Type B pancreatic cell (in vitro differentiated cells): ENCODE results near the gene COLEC12. TPM values are rescaled to one million over a fixed set of nuclear protein-coding genes. Genes with fewer than 3 reads are reported as not detected.
A peak's percentile ranks its signal among the peaks of the same experiment; 100 is the strongest.
"Not testable (repeated sequence)": the region's sequence is repeated elsewhere in the genome, so short reads cannot be mapped to it uniquely, and the experiment has no call there.

Experiments
- DNase-seq: peaks from one replicate; pipeline ENCODE4 v3.0.0; 2021; ENCODE audit warnings: mixed read lengths; ENCODE audit not compliant: unreplicated experiment; ENCODE audit errors: extremely low spot score
- H3K27ac Mint-ChIP-seq: 2 replicates; pipeline ENCODE4 v1.8.0; 2021; ENCODE audit warnings: mild to moderate bottlenecking, mixed read lengths
- H3K27me3 Mint-ChIP-seq: 2 replicates; pipeline ENCODE4 v1.8.0; 2021; ENCODE audit warnings: mixed read lengths
- H3K36me3 Mint-ChIP-seq: 2 replicates; pipeline ENCODE4 v1.8.0; 2021; ENCODE audit warnings: mixed read lengths
- H3K4me1 Mint-ChIP-seq: one replicate; pipeline ENCODE4 v1.8.0; 2021; ENCODE audit warnings: mixed read lengths; ENCODE audit not compliant: unreplicated experiment
- H3K4me3 Mint-ChIP-seq: 2 replicates; pipeline ENCODE4 v1.8.0; 2021; ENCODE audit warnings: mild to moderate bottlenecking, mixed read lengths
- H3K9me3 Mint-ChIP-seq: 2 replicates; pipeline ENCODE4 v1.8.0; 2021; ENCODE audit warnings: mixed read lengths
- CTCF ChIP-seq: fragments of 200-600 bp; sonication (generic); conservative IDR thresholded peaks from 2 replicates; pipeline ENCODE4 v1.5.0; 2021; ENCODE audit warnings: antibody characterized with exemption, mild to moderate bottlenecking
- total RNA-seq: library from RNA; stranded (reverse); gene quantifications from 2 replicates; pipeline ENCODE4 v1.2.1, GENCODE V29; 2021; ENCODE audit warnings: low replicate concordance

COLEC12 gene
- total RNA-seq, 1 donor from 2014 or later = 61.3 TPM

- peaks cover 19% of the 10 kb centered on the region for H3K9me3 Mint-ChIP-seq
- no peaks in the 10 kb centered on the region for H3K27me3 Mint-ChIP-seq
- TF ChIP-seq CTCF = no peak
- H3K4me3 Mint-ChIP-seq = no peak overlapping the region
- peaks cover 3% of the 10 kb centered on the region for H3K4me1 Mint-ChIP-seq
- DNase-seq = no peak
- H3K27ac Mint-ChIP-seq = no peak overlapping the region
- peaks cover 35% of the 10 kb centered on the region for H3K36me3 Mint-ChIP-seq
Observed at GRCh38 chr18:407191-407590, 93.3 kb downstream of the COLEC12 start.

DNA sequence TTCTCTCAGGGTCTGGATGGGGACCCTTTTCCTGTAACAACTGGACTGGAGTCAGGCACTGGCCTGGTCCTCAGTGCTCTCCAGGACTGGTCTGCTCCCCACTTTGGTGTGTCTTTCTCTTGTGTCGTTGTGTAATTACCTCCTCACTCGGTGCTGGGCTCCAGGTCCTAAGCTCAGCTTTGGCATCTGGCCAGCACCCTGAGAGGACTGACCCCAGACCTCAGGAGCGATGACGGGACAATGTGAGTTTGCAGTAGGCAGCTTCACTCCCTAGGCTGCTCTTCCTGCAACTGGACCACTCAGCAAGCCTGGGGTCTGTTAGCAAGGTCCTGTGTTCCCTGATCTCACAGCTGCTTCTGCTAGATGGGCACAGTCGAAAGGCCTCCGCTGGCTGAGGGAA is 93.8 kb downstream of the COLEC12 start:
- Mint-ChIP-seq H3K36me3 (peaks cover 36% of the 10 kb centered on the region), H3K4me1 (peaks cover 3% of the 10 kb centered on the region), H3K4me3 (no peak overlapping the region), H3K27me3 (no peaks in the 10 kb centered on the region), H3K27ac (no peak overlapping the region), H3K9me3 (peaks cover 14% of the 10 kb centered on the region)
- DNase-seq = no peak
- TF ChIP-seq CTCF = no peak

- not testable (repeated sequence) for H3K4me3 Mint-ChIP-seq
Observed at GRCh38 chr18:405006-405405, 95.5 kb downstream of the COLEC12 start.

DNA sequence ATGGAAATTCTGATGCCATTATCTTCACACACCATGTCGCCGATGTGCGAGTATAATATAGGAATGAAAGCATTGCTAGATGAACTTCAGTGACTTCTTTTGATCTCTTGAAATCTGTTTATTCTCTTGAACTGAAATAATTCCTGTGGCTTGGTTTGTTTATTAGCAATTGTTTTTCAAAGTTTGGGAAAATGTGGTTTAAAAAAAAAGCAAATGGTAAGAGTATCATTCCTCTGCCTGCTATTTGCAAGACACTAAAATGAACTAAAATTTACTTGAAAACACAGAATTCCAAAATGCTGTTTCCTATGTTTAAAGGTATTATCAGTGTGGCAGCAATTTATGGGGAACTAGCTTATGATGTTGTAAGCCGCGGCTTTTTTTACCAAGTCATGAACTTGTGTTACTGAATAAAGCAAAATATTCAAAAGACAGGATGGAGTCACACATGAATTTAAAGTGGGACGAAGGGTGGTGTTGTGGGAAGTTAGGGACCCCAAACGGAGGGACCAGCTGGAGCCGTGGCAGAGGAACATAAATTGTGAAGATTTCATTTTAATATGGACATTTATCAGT is 96.4 kb downstream of the COLEC12 start:
- Mint-ChIP-seq H3K36me3 (peaks cover 34% of the 10 kb centered on the region), H3K4me1 (peaks cover 19% of the 10 kb centered on the region), H3K4me3 (no peak overlapping the region), H3K27me3 (no peaks in the 10 kb centered on the region), H3K27ac (no peak overlapping the region), H3K9me3 (peaks cover 14% of the 10 kb centered on the region)
- TF ChIP-seq CTCF = no peak
- no peak for DNase-seq

More at GRCh38 chr18:405006-405405, 95.5 kb downstream of the COLEC12 start:
- H3K9me3 Mint-ChIP-seq = peaks cover 14% of the 10 kb centered on the region
- not testable (repeated sequence) for H3K27me3 Mint-ChIP-seq, H3K27ac Mint-ChIP-seq, DNase-seq
- peaks cover 12% of the 10 kb centered on the region for H3K4me1 Mint-ChIP-seq
- H3K36me3 Mint-ChIP-seq = peaks cover 40% of the 10 kb centered on the region

GRCh38 chr18:402129-402528 is 98.4 kb downstream of the COLEC12 start:
- TF ChIP-seq CTCF = no peak
- no peak for DNase-seq
- no peak overlapping the region for H3K4me3 Mint-ChIP-seq
- peaks cover 35% of the 10 kb centered on the region for H3K4me1 Mint-ChIP-seq
- peaks cover 36% of the 10 kb centered on the region for H3K36me3 Mint-ChIP-seq
- H3K27ac Mint-ChIP-seq = no peak overlapping the region
- no peaks in the 10 kb centered on the region for H3K27me3 Mint-ChIP-seq
- H3K9me3 Mint-ChIP-seq = peaks cover 15% of the 10 kb centered on the region

GRCh38 chr18:400456-400855 is 100.0 kb downstream of the COLEC12 start:
- Mint-ChIP-seq H3K4me3 (peak overlapping the region; percentile 62), H3K36me3 (peaks cover 29% of the 10 kb centered on the region), H3K4me1 (peaks cover 49% of the 10 kb centered on the region), H3K27ac (peak overlapping the region; percentile 70), H3K9me3 (peaks cover 16% of the 10 kb centered on the region), H3K27me3 (peaks cover 4% of the 10 kb centered on the region)
- DNase-seq = no peak
- no peak for TF ChIP-seq CTCF
